Measurements from ENCODE around the gene GIMAP6.
"Not testable (repeated sequence)": the region's sequence is repeated elsewhere in the genome, so short reads cannot be mapped to it uniquely, and the experiment has no call there.

GIMAP6 gene

GRCh38 chr7:150645259-150646020 lies 13.3 kb upstream of the GIMAP6 start:
- DNase-seq = no peak

DNA sequence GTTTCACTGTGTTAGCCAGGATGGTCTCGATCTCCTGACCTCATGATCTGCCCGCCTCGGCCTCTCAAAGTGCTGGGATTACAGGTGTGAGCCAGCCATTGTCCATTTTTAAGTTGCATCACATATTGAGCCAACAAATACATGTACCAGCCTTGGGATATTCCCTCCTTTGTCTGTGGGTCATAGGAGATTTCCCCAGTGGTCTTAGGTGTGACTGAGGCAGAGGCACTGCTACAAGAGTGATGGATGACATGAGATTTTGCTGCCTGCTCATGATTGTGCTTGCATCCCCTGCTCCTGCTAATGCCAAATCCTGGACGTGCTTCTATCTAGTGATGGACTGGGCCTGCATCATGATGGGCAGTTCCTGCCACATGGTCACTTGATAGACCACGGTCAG lies 10.7 kb upstream of the GIMAP6 start:
- no peak for DNase-seq

DNA sequence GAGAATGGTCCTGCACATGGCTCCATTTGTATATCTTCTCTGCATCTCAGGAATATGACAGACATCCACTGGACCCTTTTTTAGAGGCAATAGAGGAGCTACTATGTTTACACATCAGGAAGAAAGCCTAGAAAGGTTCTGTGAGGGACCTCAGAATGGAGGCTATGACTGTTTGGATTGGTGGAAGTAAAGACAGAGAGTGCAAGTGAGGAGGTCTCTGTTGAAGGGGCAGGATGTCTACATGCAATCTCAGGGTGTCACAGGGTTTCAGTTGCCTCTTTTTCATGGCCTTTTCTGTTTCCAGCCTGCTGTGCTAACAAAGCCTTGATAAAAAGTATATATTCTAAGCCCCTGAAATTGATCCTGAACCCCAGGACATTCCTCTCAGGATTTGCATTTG lies 9.7 kb upstream of the GIMAP6 start:
- DNase-seq = no peak

GRCh38 chr7:150633926-150634325 lies 1.7 kb upstream of the GIMAP6 start:
- no peak for DNase-seq

- peak; percentile 39 for DNase-seq
Observed at GRCh38 chr7:150631084-150631826, 930 bp downstream of the GIMAP6 start.

GRCh38 chr7:150629347-150629746 lies 2.8 kb downstream of the GIMAP6 start:
- no peak for DNase-seq

GRCh38 chr7:150627959-150628358 lies 4.2 kb downstream of the GIMAP6 start:
- DNase-seq = no peak

DNA sequence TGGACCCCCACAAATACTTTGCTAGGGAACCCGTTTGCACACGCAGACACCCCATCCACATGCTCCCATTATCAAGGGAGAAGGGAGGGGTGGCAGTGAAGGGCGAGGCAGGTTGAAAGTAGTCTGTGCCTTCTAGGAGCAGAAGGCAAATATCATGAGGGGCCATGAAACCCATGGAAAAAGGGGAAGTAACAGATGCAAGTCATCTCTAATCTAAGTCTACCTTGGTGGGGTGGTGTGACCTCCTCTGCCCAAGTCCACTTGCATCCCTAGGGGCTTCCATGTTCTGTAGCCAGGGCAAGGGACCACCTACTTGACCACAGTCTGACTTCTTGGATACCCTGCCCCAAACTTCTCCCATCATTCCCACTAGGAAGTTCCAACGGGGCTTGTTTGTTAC lies 5.5 kb downstream of the GIMAP6 start:
- DNase-seq = peak; percentile 26

GRCh38 chr7:150621376-150621775 lies 10.8 kb downstream of the GIMAP6 start:
- DNase-seq = no peak

- no peak for DNase-seq
Observed at GRCh38 chr7:150620617-150621371, 11.4 kb downstream of the GIMAP6 start.

GRCh38 chr7:150620061-150620460 lies 12.1 kb downstream of the GIMAP6 start:
- DNase-seq = no peak

DNA sequence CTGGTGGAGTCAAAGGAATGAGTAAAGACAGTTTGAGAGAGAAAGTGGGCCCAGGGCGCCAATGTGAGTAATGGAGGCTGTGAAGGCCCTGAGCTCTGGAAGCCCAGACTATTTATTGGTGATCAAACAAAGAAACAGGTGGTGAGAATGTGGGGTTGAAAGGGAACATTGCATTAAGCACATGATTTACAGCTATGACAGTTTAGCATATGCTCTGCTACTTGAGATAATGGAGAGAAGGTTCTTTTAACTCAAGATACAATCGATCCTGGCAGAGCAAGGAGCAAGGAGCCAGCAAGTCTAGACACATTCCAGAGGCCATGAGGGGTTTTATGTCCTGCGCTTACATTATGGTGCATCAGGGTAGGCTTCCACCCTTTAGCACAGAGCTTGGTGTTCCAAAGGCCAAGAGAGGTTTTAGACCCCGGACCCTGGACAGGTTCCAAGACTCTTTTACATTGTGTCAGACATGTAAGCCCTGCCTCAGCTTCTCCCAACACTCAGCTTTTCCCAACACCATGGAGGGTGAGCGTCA lies 16.9 kb downstream of the GIMAP6 start:
- DNase-seq = not testable (repeated sequence)

GRCh38 chr7:150614426-150614825 lies 17.8 kb downstream of the GIMAP6 start:
- DNase-seq = not testable (repeated sequence)

- DNase-seq = no peak
Observed at GRCh38 chr7:150613880-150614279, 18.3 kb downstream of the GIMAP6 start.

DNA sequence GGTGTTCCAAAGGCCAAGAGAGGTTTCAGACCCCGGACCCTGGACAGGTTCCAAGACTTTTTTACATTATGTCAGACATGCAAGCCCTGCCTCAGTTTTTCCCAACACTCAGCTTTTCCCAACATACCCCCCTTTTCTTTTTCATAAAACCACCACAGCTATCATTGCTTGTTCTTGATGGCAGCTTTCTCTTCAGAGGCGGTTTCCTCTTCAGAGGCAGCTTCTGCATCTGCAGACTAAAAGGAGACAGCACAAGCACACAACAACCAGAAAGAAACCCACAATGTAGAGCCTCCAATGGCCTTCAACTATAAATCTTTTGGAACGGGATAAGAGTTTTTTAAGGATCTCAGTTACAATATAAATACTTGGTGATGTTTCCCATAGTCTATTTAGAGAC lies 19.3 kb downstream of the GIMAP6 start:
- no peak for DNase-seq

- no peak for DNase-seq
Observed at GRCh38 chr7:150610233-150610632, 22.0 kb downstream of the GIMAP6 start.

GRCh38 chr7:150603600-150603999 lies 28.6 kb downstream of the GIMAP6 start:
- not testable (repeated sequence) for DNase-seq

- DNase-seq = no peak
Observed at GRCh38 chr7:150595361-150595760, 36.8 kb downstream of the GIMAP6 start.

DNA sequence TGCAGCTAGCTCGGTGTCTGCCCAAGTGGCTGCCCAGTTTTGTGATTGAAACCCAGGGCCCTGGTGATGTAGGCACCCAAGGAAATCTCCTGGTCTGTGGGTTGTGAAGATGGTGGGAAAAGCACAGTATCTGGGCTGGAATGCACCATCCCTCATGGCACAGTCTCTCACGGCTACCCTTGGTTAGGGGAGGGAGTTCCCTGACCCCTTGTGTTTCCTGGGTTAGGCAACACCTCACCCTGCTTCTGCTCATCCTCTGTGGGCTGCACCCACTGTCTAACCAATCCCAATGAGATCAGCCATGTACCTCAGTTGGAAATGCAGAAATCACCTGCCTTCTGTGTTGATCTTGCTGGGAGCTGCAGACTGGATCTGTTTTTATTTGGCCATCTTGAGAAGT lies 37.4 kb downstream of the GIMAP6 start:
- no peak for DNase-seq

DNA sequence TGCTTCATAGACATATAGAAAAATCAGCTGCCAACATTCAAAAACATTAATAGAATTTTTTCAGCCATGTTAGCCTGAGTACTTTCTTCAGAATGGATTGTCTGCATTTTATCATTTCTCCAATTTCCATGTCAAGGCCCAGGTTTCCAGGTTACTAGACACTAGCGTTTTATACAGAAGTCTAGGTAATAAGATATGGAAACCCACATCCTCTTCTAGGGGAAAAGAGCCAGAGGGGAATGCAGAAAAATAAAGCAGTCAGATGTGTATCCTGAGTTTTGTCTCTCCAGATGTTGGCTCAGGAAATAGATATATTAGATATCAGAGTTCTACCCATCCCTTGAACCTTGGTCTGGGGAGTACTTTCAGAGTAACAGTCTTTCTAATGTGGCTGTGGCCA lies 44.6 kb downstream of the GIMAP6 start:
- DNase-seq = no peak

- no peak for DNase-seq
Observed at GRCh38 chr7:150586785-150587152, 45.4 kb downstream of the GIMAP6 start.

- peak; percentile 29 for DNase-seq
Observed at GRCh38 chr7:150586068-150586784, 46.0 kb downstream of the GIMAP6 start.

DNA sequence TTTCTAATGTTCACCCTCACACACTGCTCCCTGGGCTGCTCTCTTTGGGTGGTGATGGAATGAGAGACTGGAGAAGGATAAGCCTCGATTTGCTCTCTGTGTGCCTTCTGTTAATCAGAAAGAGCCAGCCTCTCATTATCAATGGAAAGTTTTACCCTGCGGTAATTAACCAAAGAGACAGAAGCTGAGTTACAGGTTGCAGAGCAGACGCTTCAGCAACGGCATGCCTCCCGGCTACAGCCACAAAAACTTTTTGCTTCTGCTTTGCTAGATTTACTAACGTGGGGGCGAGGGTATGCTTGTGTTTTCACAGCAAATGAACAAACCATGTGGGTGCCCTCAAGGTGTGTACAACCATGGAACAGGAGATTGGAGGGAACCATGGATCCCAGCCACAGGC lies 47.0 kb downstream of the GIMAP6 start:
- no peak for DNase-seq

Data from hematopoietic multipotent progenitor cell treated with erythropoietin and hydrocortisone succinate and interleukin-3 and kit ligand, for 6 days (in vitro differentiated cells).